Gastroesophageal sphincter (tissue), 4 donors: ENCODE results near the gene HSPA12B. TPM values are rescaled to one million over a fixed set of nuclear protein-coding genes. Genes with fewer than 3 reads are reported as not detected.

Source experiments
- ATAC-seq: fragments of 150-250 bp; one replicate; pipeline ENCODE4 v1.9.1; 2016; ENCODE audit warnings: mild to moderate bottlenecking, moderate library complexity
- H3K27ac ChIP-seq, 4 donors: fragments of 200-600 bp; sonication (generic) in 3 of 4; 1 replicate in 3 of 4; 2 replicates in 1 of 4; pipeline ENCODE4 v1.5.1; 2016 to 2019
- H3K27me3 ChIP-seq: fragments of 200-600 bp; sonication (generic); one replicate; pipeline ENCODE4 v1.5.1; 2019
- H3K36me3 ChIP-seq, 2 donors: fragments of 200-600 bp; sonication (generic); one replicate each; pipeline ENCODE4 v1.5.1; 2019; ENCODE audit warnings: control low read depth in 1 of 2
- H3K4me1 ChIP-seq, 3 donors: fragments of 200-600 bp; sonication (generic); 1 replicate in 2 of 3; 2 replicates in 1 of 3; pipeline ENCODE4 v1.5.1; 2016 to 2019; ENCODE audit warnings: control low read depth in 2 of 3
- H3K4me3 ChIP-seq, 2 donors: fragments of 200-600 bp; sonication (generic); one replicate each; pipeline ENCODE4 v1.5.1; 2019; ENCODE audit warnings: mild to moderate bottlenecking in 1 of 2, moderate library complexity in 1 of 2
- H3K9me3 ChIP-seq, 3 donors: fragments of 200-600 bp; sonication (generic); one replicate each; pipeline ENCODE4 v1.5.1; 2017 to 2019; ENCODE audit warnings: control low read depth in 2 of 3
- EP300 ChIP-seq: sonication (generic); formaldehyde crosslinking; IDR thresholded peaks from one replicate; pipeline ENCODE4 v1.6.1; 2017; ENCODE audit warnings: antibody characterized with exemption, mild to moderate bottlenecking
- POLR2A ChIP-seq, 2 donors: fragments of 450-650 bp; IDR thresholded peaks; one replicate each; pipeline ENCODE4 v1.6.1; 2017; ENCODE audit warnings: antibody characterized with exemption in 2 of 2, mild to moderate bottlenecking in 2 of 2, moderate library complexity in 1 of 2
- POLR2AphosphoS5 ChIP-seq: sonication (generic); formaldehyde crosslinking; IDR thresholded peaks from one replicate; pipeline ENCODE4 v1.6.1; 2017; ENCODE audit warnings: antibody characterized with exemption
- WGBS, 2 donors: methylation state at CpG; one replicate each; pipeline ENCODE4 v1.1.5; 2018; ENCODE audit warnings: low coverage in 1 of 2; 5-methylcytosine and 5-hydroxymethylcytosine counted together
- total RNA-seq, 4 donors: library from RNA; depleted of rRNA; stranded (reverse); fragments of >200 nt; gene quantifications; one replicate each; pipeline ENCODE4 v1.1.0, GENCODE V29; 2016
- TF ChIP-seq, protein P1 (sequence below), 4 experiments: fragments of 200-600 bp in 2 of 4; fragments of 450-650 bp in 2 of 4; sonication (generic) in 1 of 4; IDR thresholded peaks; one replicate each; pipeline ENCODE4 v1.5.1; 2017 to 2019; ENCODE audit warnings: antibody characterized with exemption in 4 of 4, mild to moderate bottlenecking in 2 of 4, moderate library complexity in 2 of 4

HSPA12B gene
- total RNA-seq, 4 donors from 2014 or later: 9.6 to 19.3 (median 14.4) TPM

DNA sequence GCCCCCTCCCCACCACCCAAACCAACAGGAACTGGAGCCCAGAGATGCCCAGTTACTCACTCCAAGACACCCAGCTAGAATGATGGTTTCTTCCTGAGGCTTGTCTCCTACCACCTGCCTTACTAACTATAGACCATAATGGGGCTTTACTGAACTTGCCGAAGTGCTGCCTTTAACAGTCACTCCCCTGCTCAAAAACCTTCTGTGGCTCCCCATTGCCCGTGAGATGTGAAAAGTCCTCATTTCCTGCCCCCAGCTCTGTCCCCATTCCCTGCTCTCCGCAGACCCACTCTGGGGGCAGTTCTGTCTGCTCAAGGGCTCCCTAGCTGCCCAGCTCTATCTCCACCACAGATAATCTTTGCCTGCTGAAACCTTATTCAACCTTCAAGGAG lies 25.0 kb upstream of the HSPA12B start:
- H3K9me3 ChIP-seq: no peaks in the 10 kb centered on the region
- H3K4me3 ChIP-seq: no peak overlapping the region
- H3K27me3 ChIP-seq: no peaks in the 10 kb centered on the region
- no peaks in the 10 kb centered on the region for H3K36me3 ChIP-seq
- WGBS, 2 donors: 94 to 100% methylated on average over 1 to 3 of the region's 3 CpGs
- no peak for TF ChIP-seq POLR2AphosphoS5
- H3K4me1 ChIP-seq: peaks cover 0 to 19% (median 7%) of the 10 kb centered on the region in 3 donors
- ATAC-seq: no peak
- H3K27ac ChIP-seq: no peak overlapping the region

GRCh38 chr20:3710011-3710466 lies 22.4 kb upstream of the HSPA12B start:
- peak overlapping the region in 1 of 2 donors; percentile 39 for H3K4me3 ChIP-seq
- WGBS, 2 donors: 47% methylated on average over 2 of the region's 6 CpGs; no CpG with 5 or more reads in 1 of the 2 donors
- peak overlapping the region in 2 of 4 donors; percentile 10 to 31 for H3K27ac ChIP-seq
- peak; percentile 23 for ATAC-seq
- TF ChIP-seq EP300 (no peak), POLR2AphosphoS5 (no peak)
- H3K36me3 ChIP-seq: no peaks in the 10 kb centered on the region
- H3K4me1 ChIP-seq: peaks cover 0 to 19% (median 7%) of the 10 kb centered on the region in 3 donors
- H3K27me3 ChIP-seq: no peaks in the 10 kb centered on the region
- H3K9me3 ChIP-seq: no peaks in the 10 kb centered on the region

DNA sequence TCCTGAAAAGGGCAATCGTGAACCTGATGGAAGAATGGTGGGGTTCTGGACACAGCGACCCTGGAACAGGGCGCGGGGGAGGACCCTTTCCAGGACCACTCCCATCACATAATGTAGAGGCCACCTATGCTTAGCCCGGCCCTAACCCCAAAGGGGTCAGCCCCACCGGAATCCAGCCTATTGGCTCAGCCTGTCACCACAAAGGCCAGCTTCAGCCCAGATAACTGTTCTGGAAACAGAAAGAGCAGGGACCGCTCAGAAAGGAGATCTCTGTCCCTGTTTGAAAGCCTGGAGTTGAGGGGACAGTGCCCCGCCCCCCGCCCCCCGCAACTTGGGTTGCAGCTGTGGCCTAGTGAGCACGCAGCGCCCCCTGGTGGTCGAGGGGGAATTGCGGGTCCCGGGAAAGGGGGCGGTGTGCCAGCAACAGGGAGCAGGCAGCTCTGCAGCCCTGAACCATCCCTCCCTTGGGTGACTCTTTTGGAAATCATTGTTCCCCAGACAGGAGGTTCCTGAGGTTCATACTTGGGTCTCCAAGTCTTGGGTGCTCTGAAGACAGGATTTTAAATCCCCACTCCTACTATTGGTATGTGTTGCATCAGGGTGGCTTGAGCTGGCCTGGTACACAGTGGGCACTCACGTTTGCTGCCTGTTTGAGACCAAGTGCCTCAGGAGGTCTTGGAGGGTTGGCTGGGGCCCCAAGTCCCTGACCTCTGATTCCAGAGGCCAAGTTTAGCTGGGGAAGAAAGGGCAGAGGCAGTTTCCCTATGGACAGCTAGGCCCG lies 21.6 kb upstream of the HSPA12B start:
- ATAC-seq: peak; percentile 57
- 56 to 62% methylated on average over 2 to 5 of the region's 18 CpGs for WGBS, 2 donors
- peaks cover 0 to 19% (median 7%) of the 10 kb centered on the region in 3 donors for H3K4me1 ChIP-seq
- TF ChIP-seq, protein P1, sequence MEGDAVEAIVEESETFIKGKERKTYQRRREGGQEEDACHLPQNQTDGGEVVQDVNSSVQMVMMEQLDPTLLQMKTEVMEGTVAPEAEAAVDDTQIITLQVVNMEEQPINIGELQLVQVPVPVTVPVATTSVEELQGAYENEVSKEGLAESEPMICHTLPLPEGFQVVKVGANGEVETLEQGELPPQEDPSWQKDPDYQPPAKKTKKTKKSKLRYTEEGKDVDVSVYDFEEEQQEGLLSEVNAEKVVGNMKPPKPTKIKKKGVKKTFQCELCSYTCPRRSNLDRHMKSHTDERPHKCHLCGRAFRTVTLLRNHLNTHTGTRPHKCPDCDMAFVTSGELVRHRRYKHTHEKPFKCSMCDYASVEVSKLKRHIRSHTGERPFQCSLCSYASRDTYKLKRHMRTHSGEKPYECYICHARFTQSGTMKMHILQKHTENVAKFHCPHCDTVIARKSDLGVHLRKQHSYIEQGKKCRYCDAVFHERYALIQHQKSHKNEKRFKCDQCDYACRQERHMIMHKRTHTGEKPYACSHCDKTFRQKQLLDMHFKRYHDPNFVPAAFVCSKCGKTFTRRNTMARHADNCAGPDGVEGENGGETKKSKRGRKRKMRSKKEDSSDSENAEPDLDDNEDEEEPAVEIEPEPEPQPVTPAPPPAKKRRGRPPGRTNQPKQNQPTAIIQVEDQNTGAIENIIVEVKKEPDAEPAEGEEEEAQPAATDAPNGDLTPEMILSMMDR (IDR thresholded peaks at IDR 0.05): peak in 3 of 4 experiments; percentile 94 to 99 (median 98)
- TF ChIP-seq POLR2AphosphoS5: no peak
- H3K27me3 ChIP-seq: no peaks in the 10 kb centered on the region
- H3K4me3 ChIP-seq: peak overlapping the region in 1 of 2 donors; percentile 39
- H3K27ac ChIP-seq: peak overlapping the region in 2 of 4 donors; percentile 10 to 31
- no peaks in the 10 kb centered on the region for H3K36me3 ChIP-seq
- H3K9me3 ChIP-seq: no peaks in the 10 kb centered on the region

GRCh38 chr20:3711484-3711941 lies 21.0 kb upstream of the HSPA12B start:
- ATAC-seq: no peak
- Histone ChIP-seq H3K4me1 (peaks cover 0 to 19% (median 7%) of the 10 kb centered on the region in 3 donors), H3K27ac (no peak overlapping the region), H3K9me3 (no peaks in the 10 kb centered on the region), H3K4me3 (peak overlapping the region in 1 of 2 donors; percentile 39), H3K27me3 (no peaks in the 10 kb centered on the region), H3K36me3 (no peaks in the 10 kb centered on the region)
- no peak for TF ChIP-seq POLR2AphosphoS5
- no peak for TF ChIP-seq POLR2A (IDR thresholded peaks at IDR 0.05)
- TF ChIP-seq EP300: no peak
- TF ChIP-seq, protein P1 (IDR thresholded peaks at IDR 0.05): peak in 1 of 4 experiments; percentile 8
- 55 to 68% methylated on average over 3 to 4 of the region's 4 CpGs for WGBS, 2 donors

DNA sequence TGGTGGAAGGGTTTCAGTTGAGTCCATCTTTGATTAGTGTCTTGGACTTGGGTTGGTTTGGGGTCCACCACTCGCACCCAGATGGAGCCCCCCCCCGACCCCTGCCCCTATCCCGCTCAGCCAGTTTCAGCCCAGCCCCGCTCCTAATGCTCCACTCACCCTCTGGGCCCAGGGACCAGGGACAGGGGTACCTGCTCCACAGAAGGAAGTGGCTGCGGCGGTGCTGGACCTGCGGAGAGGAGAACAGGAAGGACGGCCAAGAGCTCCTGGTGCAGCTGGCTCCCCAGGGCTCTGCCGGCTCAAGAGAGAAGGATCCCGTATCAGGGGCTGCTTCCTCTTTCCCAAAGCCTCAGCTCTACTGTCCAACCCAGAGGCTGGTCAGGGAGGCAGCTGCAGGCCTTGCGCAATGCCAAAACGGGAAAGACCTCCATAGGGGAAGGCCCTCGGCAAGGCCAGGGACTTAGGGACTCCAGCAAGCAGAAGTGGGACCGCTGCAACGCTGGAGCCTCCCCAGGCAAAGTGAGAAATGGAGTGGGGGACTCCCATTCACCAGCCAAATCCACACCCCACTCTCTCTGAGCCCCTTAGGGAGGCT lies 20.1 kb upstream of the HSPA12B start, which contains the start of gene SIGLEC1:
Gene SIGLEC1 (minus strand): TSS at position 322 of the 595 bp plus-strand sequence. CDS start 5,472 bp downstream, outside the sequence.
- Histone ChIP-seq H3K36me3 (no peaks in the 10 kb centered on the region), H3K27ac (no peak within 1 kb of the TSS), H3K4me3 (peak within 1 kb of the TSS in 1 of 2 donors; percentile 39), H3K27me3 (peaks cover under 1% of the 10 kb centered on the region), H3K9me3 (no peaks in the 10 kb centered on the region), H3K4me1 (peaks cover 0 to 19% (median 7%) of the 10 kb centered on the region in 3 donors)
- 76% methylated on average over 5 of the region's 15 CpGs; no CpG with 5 or more reads in 1 of the 2 donors for WGBS, 2 donors
- TF ChIP-seq POLR2A (IDR thresholded peaks at IDR 0.05): peak in 1 of 2 donors; percentile 31
- TF ChIP-seq, protein P1 (IDR thresholded peaks at IDR 0.05): no peak
- peak; percentile 38 for ATAC-seq
